ENCODE data around the gene WSCD2.

WSCD2 gene

DNA sequence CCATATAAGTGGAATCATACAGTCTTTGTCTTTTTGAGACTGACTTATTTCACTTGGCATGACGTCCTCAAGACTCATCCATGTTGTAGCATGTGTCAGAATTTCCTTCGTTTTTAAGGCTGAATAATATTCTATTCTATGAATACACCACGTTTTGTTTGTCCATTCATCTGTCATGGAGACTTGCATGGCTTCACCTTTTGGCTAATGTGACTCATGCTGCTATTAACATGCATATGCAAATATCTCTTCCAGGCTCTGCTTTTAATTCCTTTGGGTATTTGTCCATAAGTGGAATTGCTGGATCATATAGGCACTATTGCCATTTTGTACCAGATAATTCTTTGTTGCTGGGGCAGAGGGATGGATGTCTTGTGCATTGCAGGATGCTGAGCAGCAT, 19.6 kb upstream of the WSCD2 start:
- no peaks in the 10 kb centered on the region for H3K9me3 ChIP-seq (ENCODE audit: low read length)
- H3K36me3 ChIP-seq (ENCODE audit: insufficient read depth, low read length): no peaks in the 10 kb centered on the region
- H3K4me1 ChIP-seq (ENCODE audit: insufficient read depth, low read length): peaks cover 23% of the 10 kb centered on the region
- no peak overlapping the region for H3K9ac ChIP-seq (ENCODE audit: low read length)
- H3K27ac ChIP-seq (ENCODE audit: low read depth, low read length): no peak overlapping the region
- no peaks in the 10 kb centered on the region for H3K27me3 ChIP-seq (ENCODE audit: control insufficient read depth in 1 of 2, insufficient read depth in 2 of 2, low read length in 2 of 2)
- H3K4me3 ChIP-seq (ENCODE audit: low read depth in 1 of 2, low read length in 2 of 2): no peak overlapping the region

DNA sequence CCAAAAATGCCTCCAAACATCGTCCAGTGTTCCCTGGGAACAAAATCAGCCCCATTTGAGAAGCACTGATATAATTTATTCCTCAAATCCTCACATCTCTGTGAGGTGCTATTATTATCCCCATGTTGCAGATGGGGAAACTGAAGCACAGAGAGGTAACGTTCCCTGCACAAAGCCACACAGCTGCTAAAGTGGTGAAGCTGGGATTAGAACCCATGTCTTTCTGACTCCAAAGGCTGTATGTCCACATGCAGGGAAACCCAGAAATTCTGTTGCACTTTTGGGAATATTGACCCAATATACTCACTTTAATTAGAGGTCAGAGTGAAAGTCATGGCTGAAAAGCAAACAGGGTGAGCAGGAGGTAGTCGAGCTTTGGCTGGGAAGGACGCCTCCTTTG, 19.1 kb upstream of the WSCD2 start:
- Histone ChIP-seq H3K9me3 (ENCODE audit: low read length) (no peaks in the 10 kb centered on the region), H3K4me3 (ENCODE audit: low read depth in 1 of 2, low read length in 2 of 2) (no peak overlapping the region), H3K27me3 (ENCODE audit: control insufficient read depth in 1 of 2, insufficient read depth in 2 of 2, low read length in 2 of 2) (no peaks in the 10 kb centered on the region), H3K27ac (ENCODE audit: low read depth, low read length) (no peak overlapping the region), H3K4me1 (ENCODE audit: insufficient read depth, low read length) (peaks cover 27% of the 10 kb centered on the region), H3K9ac (ENCODE audit: low read length) (no peak overlapping the region), H3K36me3 (ENCODE audit: insufficient read depth, low read length) (no peaks in the 10 kb centered on the region)

DNA sequence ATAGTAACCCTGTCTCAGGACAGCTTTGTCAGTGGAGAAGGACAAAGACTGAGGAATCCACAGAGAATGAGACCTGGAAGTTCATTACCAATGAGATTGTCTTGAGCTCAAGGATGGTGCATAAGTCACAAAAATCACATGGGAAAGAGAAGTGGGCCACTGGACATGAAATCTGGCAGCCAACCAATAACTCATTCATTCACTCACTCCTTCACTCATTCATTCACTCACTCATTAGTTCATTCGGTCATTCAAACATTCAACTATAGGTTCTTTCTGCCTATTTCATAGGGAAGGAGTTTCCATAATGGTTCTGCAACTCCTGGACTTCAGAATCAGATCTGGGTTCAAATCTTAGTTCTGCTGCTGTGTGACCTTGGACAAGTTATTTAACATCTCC, 18.2 kb upstream of the WSCD2 start:
- Histone ChIP-seq H3K9me3 (ENCODE audit: low read length) (no peaks in the 10 kb centered on the region), H3K4me1 (ENCODE audit: insufficient read depth, low read length) (peaks cover 35% of the 10 kb centered on the region), H3K9ac (ENCODE audit: low read length) (no peak overlapping the region)

DNA sequence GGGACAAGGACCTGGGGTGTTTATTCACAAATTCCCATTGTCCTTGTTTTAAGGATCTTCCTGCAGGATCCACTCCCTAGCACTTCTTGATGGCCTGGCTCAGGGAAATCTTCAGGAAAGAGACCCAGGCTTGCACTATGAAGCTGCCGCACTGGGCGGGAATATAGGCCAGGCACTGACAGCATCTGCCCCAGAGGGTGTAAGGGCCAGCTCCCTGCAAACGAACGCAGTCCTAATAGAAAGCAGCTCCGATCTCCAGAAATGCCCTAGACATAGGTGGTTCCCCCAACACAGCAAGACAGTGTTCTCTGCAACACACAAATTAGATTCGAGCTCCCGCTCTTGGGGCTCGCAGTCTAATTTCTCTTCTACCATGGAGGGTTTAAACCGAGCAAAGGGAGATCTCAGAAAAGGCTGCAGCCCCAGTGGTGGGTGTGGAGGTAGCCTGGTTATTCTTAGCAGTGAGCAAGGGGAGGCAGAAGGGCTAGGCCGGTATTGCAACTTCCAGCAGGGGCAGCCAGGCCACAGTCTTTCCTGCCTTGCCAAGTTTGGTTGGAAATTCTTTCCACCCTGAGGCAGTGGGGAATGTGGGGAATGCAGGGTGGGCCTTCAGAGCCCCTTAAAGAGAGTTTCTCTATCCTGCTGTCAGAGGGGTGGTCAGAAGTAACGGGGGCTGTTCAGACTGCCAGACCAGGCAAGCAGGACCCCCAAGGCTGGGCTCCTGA, 16.1 kb upstream of the WSCD2 start:
- peaks cover 48% of the 10 kb centered on the region for H3K4me1 ChIP-seq (ENCODE audit: insufficient read depth, low read length)
- H3K9me3 ChIP-seq (ENCODE audit: low read length): no peaks in the 10 kb centered on the region
- peak overlapping the region in 1 of 2 donors; percentile 11 for H3K4me3 ChIP-seq (ENCODE audit: low read depth in 1 of 2, low read length in 2 of 2)
- H3K27ac ChIP-seq (ENCODE audit: low read depth, low read length): peak overlapping the region; percentile 57
- no peaks in the 10 kb centered on the region for H3K36me3 ChIP-seq (ENCODE audit: insufficient read depth, low read length)
- no peak overlapping the region for H3K9ac ChIP-seq (ENCODE audit: low read length)
- H3K27me3 ChIP-seq (ENCODE audit: control insufficient read depth in 1 of 2, insufficient read depth in 2 of 2, low read length in 2 of 2): no peaks in the 10 kb centered on the region

More for the DNA sequence above, 18.2 kb upstream of the WSCD2 start:
- Histone ChIP-seq H3K4me3 (ENCODE audit: low read depth in 1 of 2, low read length in 2 of 2) (no peak overlapping the region), H3K36me3 (ENCODE audit: insufficient read depth, low read length) (no peaks in the 10 kb centered on the region), H3K27me3 (ENCODE audit: control insufficient read depth in 1 of 2, insufficient read depth in 2 of 2, low read length in 2 of 2) (no peaks in the 10 kb centered on the region), H3K27ac (ENCODE audit: low read depth, low read length) (no peak overlapping the region)

DNA sequence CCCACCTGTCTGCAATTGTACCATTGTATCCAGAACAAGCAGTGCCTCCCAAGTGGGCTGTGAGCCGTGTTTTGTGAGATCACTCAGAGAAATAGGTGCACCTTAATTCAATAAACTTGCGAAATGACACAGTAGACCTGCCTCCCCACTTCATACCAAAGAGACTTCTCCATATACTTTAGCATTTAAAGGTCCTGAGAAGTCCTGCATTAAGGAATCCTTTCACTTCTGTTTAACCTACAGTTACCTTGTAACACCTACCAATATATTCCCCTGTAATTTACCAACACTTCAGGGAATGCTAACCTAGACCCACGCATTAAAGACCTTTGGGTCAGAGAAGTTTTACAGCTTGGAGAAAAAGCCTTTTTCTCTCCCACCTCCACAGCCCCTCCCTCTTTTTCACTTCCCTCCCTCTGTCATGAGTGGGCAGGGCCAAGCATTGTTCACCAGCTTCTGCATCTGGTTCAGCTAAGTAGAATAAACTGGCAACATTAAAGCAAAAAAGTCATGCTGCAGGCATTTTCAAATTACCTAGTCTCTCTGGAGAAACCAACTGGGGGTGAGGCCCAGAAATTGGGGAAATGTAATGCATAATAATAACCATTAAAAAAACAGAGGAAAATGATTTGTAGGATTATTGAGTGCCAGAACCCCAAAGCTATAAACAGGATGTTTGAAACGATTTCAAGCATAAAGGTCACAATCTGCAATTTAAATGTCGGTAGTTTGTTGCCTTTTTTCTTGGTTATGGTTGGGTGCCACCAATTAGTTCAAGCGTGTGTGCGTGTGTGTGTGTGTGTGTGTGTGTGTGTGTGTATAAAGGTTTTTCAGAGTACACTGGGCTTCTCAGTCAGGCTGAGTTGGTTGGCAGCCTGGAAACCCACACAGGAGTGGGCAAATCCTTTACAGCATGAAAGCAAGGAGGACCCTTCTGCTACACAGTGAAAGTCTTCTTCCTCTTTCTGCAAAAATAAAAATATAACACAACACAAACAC, 13.7 kb upstream of the WSCD2 start:
- Histone ChIP-seq H3K4me1 (ENCODE audit: insufficient read depth, low read length) (peaks cover 58% of the 10 kb centered on the region), H3K9me3 (ENCODE audit: low read length) (no peaks in the 10 kb centered on the region), H3K27ac (ENCODE audit: low read depth, low read length) (no peak overlapping the region), H3K4me3 (ENCODE audit: low read depth in 1 of 2, low read length in 2 of 2) (no peak overlapping the region), H3K9ac (ENCODE audit: low read length) (no peak overlapping the region), H3K36me3 (ENCODE audit: insufficient read depth, low read length) (no peaks in the 10 kb centered on the region), H3K27me3 (ENCODE audit: control insufficient read depth in 1 of 2, insufficient read depth in 2 of 2, low read length in 2 of 2) (no peaks in the 10 kb centered on the region)

DNA sequence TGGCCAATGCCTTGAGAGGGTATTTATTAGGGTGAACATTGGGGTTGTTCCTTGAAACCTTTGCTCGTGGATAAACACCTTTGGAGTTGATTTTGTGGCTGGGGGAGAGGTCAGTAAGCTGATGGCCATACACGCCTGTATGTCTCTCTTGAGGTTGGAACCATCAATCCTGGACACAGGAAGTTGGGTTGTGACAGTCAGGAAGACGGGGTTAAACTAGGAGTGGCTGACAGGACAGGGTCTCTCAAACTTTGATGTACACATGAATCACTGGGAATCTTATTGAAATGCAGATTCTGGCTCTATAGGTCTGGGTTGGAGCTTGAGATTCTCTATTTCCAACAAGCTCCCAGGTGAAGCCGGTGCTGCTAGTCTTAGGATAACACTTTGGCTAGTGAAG, 12.8 kb upstream of the WSCD2 start:
- Histone ChIP-seq H3K4me3 (ENCODE audit: low read depth in 1 of 2, low read length in 2 of 2) (no peak overlapping the region), H3K27ac (ENCODE audit: low read depth, low read length) (no peak overlapping the region), H3K4me1 (ENCODE audit: insufficient read depth, low read length) (peaks cover 58% of the 10 kb centered on the region)

DNA sequence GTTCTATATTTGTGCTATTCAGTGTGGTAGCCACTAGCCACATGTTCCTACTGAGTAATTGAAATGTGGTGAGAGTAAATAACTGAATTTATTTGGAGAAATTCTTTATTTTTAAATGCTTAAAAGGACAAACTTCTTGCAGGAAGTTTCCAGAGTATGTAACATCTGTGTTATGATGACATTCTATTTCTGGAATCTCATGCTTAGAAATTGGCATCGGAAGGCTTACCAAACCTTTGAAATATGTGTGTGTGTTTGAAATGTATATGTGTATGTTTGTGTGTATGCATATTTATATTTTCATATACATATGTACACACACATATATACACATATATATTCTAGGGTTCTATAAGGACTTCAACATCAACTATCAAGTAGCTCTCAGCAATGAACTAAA, 12.4 kb upstream of the WSCD2 start:
- H3K27ac ChIP-seq (ENCODE audit: low read depth, low read length): no peak overlapping the region
- no peaks in the 10 kb centered on the region for H3K36me3 ChIP-seq (ENCODE audit: insufficient read depth, low read length)
- no peaks in the 10 kb centered on the region for H3K9me3 ChIP-seq (ENCODE audit: low read length)
- H3K4me3 ChIP-seq (ENCODE audit: low read depth in 1 of 2, low read length in 2 of 2): no peak overlapping the region
- no peaks in the 10 kb centered on the region for H3K27me3 ChIP-seq (ENCODE audit: control insufficient read depth in 1 of 2, insufficient read depth in 2 of 2, low read length in 2 of 2)
- H3K9ac ChIP-seq (ENCODE audit: low read length): no peak overlapping the region
- H3K4me1 ChIP-seq (ENCODE audit: insufficient read depth, low read length): peaks cover 58% of the 10 kb centered on the region

More for the DNA sequence above, 12.8 kb upstream of the WSCD2 start:
- H3K9me3 ChIP-seq (ENCODE audit: low read length): no peaks in the 10 kb centered on the region
- H3K27me3 ChIP-seq (ENCODE audit: control insufficient read depth in 1 of 2, insufficient read depth in 2 of 2, low read length in 2 of 2): no peaks in the 10 kb centered on the region
- no peak overlapping the region for H3K9ac ChIP-seq (ENCODE audit: low read length)
- no peaks in the 10 kb centered on the region for H3K36me3 ChIP-seq (ENCODE audit: insufficient read depth, low read length)

DNA sequence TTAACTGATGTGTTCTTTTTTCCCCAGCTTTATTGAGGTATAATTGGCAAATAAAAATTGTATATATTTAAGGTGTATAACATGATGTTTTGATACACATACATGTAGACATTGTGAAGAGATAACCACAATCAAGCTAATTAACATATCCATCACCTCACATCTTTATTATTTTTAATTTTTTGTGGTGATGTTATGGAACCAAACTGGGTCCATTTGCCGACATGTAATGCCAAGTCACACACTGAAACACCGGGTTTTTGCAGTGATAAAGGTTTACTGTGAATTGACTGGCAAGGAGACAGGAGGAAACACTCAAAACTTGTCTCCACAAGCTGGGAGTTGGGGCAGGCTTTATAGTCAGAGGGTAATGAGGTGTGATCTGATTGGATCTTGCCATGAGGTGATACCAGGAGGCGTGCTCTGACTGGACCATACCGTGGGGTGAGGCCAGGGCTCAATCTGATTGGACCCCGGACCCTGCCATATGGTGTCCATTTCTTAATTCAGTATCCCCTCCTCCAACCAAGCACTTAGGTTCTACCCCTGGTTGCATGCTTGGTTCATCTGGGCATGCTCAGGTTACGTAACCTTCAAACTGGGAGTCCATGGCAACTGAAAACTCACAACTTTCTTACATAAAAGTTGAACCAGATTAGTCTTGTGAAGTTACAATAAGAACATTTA, 11.8 kb upstream of the WSCD2 start:
- Histone ChIP-seq H3K36me3 (ENCODE audit: insufficient read depth, low read length) (no peaks in the 10 kb centered on the region), H3K27ac (ENCODE audit: low read depth, low read length) (no peak overlapping the region), H3K4me3 (ENCODE audit: low read depth in 1 of 2, low read length in 2 of 2) (no peak overlapping the region), H3K9ac (ENCODE audit: low read length) (no peak overlapping the region), H3K27me3 (ENCODE audit: control insufficient read depth in 1 of 2, insufficient read depth in 2 of 2, low read length in 2 of 2) (no peaks in the 10 kb centered on the region), H3K4me1 (ENCODE audit: insufficient read depth, low read length) (peaks cover 57% of the 10 kb centered on the region), H3K9me3 (ENCODE audit: low read length) (no peaks in the 10 kb centered on the region)

DNA sequence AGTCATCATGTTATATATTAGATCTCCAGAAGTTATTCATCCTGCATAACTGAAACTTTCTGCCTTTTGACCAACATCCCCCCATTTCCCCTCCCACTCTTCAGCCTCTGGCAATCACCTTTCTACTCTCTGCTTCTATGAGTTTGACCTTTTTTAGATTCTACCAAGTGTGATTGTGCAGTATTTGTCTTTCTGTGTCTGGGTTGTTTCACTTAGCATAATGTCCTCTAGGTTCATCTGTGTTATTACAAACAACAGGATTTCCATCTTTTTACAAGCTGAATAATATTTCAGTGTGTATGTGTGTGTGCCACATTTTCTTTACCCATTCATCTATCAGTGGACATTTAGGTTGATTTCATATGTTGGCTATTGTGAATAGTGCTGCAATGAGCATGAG, 11.2 kb upstream of the WSCD2 start:
- no peaks in the 10 kb centered on the region for H3K36me3 ChIP-seq (ENCODE audit: insufficient read depth, low read length)
- no peak overlapping the region for H3K4me3 ChIP-seq (ENCODE audit: low read depth in 1 of 2, low read length in 2 of 2)
- H3K27me3 ChIP-seq (ENCODE audit: control insufficient read depth in 1 of 2, insufficient read depth in 2 of 2, low read length in 2 of 2): no peaks in the 10 kb centered on the region
- H3K4me1 ChIP-seq (ENCODE audit: insufficient read depth, low read length): peaks cover 51% of the 10 kb centered on the region
- no peak overlapping the region for H3K9ac ChIP-seq (ENCODE audit: low read length)
- H3K9me3 ChIP-seq (ENCODE audit: low read length): no peaks in the 10 kb centered on the region
- H3K27ac ChIP-seq (ENCODE audit: low read depth, low read length): no peak overlapping the region

DNA sequence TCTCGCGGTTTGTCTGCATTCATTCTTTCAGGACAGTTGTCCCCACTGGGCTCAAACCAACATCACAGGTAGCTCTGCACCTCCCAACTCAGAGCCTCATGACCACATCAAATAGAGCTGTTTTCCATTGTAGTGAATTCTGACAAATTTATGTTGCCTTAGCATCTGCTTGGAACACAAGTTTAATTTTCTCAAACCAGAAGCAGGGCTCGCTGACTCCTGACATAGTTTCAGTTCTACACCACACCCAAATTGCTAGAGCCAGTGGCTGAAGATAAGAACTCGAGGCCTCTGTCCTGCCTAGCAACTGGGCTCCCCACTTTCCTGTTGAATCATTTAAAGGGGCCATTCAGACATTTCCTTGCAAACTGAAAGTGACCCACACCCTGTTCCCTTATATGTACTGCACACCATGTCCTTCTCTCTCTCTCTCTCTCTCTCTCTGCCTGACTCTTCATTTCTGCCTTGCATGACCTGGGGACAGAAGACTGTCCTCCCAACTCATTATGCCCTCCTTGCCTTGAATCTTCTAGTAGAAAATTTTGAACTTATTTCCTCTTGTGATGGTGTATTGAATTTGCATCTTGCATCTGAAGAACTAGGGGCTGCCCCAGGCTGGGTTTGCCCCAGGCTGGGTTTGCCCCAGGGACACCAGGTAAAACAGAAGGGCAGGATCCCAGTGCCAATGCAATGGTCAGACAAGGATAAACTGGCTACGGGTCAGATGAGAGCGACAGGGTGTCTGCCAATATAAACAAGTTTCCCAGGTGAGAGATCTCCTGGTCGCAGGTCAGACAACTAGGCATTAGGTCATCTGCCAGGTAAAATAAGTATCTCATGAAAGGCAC, 9.7 kb upstream of the WSCD2 start:
- H3K4me1 ChIP-seq (ENCODE audit: insufficient read depth, low read length): peaks cover 36% of the 10 kb centered on the region
- no peak overlapping the region for H3K27ac ChIP-seq (ENCODE audit: low read depth, low read length)
- H3K4me3 ChIP-seq (ENCODE audit: low read depth in 1 of 2, low read length in 2 of 2): no peak overlapping the region
- H3K36me3 ChIP-seq (ENCODE audit: insufficient read depth, low read length): no peaks in the 10 kb centered on the region
- H3K9me3 ChIP-seq (ENCODE audit: low read length): no peaks in the 10 kb centered on the region
- H3K9ac ChIP-seq (ENCODE audit: low read length): no peak overlapping the region
- no peaks in the 10 kb centered on the region for H3K27me3 ChIP-seq (ENCODE audit: control insufficient read depth in 1 of 2, insufficient read depth in 2 of 2, low read length in 2 of 2)

Data from muscle layer of colon (tissue), 2 donors.